ENCODE measurements around the gene MEIOSIN.
"Not testable (repeated sequence)": the region's sequence is repeated elsewhere in the genome, so short reads cannot be mapped to it uniquely, and the experiment has no call there.

Gene MEIOSIN

GRCh38 chr19:45728683-45729082, 4.6 kb upstream of the MEIOSIN start:
- DNase-seq = not testable (repeated sequence)

DNA sequence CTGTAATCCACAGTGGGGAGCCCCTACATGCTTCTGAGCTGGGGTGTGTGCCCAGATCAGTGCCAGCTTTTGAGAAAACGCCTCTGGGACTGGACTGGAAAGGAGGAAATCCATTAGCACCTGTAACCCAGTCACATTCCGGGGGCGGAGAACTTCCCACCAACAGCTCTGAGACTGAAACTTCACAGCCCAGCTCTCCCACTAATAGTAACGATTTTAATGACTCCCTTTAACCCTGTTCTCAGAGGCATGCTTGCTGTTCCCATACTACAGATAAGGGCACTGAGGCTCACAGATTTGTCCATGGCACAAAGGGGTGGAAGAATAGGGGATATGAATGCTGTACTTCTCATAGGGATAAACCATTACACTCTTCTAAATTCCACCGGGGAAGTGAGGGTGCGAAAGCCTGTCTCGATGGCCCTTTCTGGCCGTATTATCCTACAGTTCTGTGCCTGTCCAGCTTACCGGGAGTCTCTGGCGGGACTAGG, 3.4 kb upstream of the MEIOSIN start:
- no peak for DNase-seq

- peak; percentile 100 for DNase-seq
Observed at GRCh38 chr19:45730368-45731288, 2.6 kb upstream of the MEIOSIN start, which contains the start of gene FBXO46. Gene FBXO46 (minus strand): TSS chr19:45730896. CDS start chr19:45713495, 17,401 bp downstream.

DNA sequence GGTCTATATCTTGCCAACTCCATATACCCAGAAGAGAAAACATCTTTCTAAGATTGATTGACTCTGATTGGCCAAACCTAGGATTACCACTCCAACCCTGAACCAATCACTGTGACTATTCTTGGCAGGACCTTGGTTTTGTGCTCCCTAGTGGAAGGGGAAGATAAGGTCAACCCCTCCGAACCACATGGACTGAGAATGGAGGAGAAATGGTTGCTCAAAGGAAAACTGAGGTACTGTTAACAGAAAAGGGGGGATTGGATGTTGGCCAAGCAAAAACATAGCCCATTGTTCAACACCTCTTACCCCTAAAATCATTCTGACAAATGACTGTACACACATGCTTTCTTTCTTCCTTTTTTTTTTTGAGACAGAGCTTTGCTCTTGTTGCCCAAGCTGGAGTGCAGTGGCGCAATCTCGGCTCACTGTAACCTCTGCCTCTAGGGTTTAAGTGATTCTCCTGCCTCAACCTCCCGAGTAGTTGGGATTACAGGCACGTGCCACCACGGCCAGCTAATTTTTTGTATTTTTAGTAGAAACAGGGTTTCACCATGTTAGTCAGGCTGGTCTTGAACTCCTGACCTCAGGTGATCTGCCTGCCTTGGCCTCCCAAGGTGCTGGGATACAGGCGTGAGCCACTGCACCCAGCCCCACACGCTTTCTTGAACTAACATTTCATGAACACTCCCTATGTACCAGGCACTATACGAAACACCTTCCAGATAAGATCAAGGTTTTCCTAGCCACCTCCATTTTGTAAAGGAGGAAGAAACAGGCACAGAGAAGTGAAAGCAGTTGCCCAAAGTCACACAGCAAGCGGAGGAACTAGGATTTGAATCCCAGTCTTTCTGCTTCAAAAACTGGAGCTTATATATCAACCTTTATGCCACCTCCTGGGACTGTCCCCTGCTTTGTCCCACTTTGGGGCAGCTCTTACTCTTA, 6.5 kb downstream of the MEIOSIN start:
- no peak for DNase-seq

DNA sequence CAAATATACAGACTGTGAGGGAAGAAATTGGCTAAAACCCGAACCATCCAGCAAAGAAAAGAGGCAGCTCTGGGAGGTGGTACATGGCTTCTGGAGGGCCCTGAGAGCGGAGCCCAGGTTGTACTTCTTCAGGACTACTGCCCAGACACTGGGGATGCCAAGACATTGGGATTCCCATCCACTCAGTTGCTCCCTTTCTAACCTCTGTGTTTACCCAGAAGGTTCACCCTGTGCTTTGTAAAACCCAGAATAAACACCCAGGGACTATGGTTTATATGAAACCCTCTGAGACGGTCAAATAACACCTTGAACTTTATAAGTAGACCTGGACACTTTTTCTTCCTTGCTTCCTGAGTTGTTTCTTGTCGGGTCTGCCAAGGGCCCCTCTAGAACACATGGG, 9.7 kb downstream of the MEIOSIN start:
- no peak for DNase-seq

DNA sequence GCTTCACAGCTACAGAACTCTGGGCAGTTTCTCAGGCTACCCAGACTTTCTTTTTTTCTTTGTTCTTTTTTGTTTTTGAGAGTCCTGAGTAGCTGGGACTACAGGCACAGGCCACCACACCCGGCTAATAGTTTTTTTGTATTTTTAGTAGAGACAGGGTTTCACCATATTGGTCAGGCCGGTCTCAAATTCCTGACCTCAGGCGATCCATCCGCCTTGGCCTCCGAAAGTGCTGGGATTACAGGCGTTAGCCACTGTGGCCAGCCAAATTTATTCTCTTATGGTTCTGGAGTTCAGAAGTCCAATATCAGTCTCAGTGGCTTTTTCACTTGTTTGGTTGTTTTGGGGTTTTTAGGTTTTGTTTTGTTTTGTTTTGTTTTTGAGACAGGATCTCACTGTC, 12.4 kb downstream of the MEIOSIN start:
- no peak for DNase-seq

DNA sequence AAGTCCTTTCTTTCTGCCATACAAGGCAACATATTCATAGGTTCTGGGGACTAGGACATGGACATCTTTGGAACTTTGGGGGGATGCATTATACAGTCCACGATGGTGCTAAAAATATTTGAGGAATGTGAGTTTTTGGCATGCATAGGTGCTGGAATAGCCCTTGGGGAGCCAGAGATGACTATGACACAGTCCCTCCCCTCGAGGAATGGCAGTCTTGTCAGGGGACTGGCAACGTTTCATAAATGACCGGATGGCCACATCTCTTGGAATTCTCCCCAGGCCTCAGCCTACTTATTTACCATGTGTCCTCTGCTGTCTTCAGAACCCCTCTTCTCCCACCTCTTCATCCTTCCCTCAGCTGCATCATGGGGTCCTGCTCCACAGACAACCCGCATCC, 13.6 kb downstream of the MEIOSIN start:
- no peak for DNase-seq

- no peak for DNase-seq
Observed at GRCh38 chr19:45747513-45747912, 14.3 kb downstream of the MEIOSIN start.

GRCh38 chr19:45751483-45751882, 18.2 kb downstream of the MEIOSIN start:
- not testable (repeated sequence) for DNase-seq

DNA sequence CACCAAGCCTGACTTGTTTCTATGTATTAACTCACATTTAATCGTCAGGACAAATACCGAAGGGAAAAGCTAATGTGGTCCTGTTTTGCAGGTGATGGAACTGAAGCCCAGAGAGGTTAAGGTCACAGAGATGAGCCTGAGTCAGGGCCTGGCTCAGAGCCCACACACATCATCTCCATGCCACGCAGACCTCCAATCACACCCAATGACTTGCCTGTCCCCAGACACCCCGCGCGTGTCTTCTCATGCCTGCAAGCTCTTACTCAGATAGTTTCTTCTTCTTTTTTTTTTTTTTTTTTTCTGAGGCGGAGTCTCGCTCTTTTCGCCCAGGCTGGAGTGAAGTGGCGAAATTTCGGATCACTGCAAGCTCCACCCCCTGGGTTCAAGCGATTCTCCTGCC, 19.4 kb downstream of the MEIOSIN start:
- peak; percentile 25 for DNase-seq

GRCh38 chr19:45753548-45753947, 20.3 kb downstream of the MEIOSIN start:
- no peak for DNase-seq

DNA sequence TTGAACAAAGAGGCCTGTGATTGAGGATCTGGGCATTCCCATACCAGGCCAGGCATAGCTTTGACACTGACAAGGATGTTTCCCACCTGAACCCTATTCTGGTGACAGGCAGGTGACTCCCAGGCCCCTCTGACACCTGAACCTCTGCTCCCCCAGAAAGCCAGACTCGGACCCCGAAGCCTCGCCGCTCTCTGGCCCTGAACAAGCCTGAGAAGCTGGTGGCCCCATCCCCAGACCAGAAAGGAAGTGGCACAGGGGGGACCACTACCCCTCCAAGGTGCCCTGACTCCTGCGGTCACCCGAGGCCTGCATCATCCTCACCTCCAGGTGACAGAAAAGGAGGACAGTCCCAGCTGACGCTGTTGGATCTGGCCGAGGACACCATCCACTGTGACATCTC, 21.1 kb downstream of the MEIOSIN start:
- no peak for DNase-seq

GRCh38 chr19:45757695-45758094, 24.5 kb downstream of the MEIOSIN start:
- no peak for DNase-seq

- DNase-seq = no peak
Observed at GRCh38 chr19:45758921-45759320, 25.7 kb downstream of the MEIOSIN start.

DNA sequence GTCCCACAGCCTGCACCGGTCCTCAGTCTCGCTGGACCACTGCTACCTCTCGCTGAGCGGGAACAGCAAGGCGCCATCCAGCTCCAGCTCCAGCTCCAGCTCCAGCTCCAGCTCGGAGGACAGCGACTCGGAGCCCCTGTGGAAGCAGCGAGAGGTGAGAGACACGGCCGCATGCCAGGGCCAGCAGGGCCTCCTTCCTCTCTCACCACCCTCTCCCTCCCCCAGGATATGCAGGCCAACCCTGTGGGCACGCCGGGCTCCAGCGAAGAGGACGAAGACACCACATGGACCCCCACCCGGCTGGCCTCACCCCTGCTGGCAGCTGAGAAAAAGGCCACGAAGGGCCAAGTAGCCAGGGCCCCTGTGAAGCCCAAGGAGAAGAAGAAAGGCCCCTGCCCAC, 28.5 kb downstream of the MEIOSIN start:
- no peak for DNase-seq

DNA sequence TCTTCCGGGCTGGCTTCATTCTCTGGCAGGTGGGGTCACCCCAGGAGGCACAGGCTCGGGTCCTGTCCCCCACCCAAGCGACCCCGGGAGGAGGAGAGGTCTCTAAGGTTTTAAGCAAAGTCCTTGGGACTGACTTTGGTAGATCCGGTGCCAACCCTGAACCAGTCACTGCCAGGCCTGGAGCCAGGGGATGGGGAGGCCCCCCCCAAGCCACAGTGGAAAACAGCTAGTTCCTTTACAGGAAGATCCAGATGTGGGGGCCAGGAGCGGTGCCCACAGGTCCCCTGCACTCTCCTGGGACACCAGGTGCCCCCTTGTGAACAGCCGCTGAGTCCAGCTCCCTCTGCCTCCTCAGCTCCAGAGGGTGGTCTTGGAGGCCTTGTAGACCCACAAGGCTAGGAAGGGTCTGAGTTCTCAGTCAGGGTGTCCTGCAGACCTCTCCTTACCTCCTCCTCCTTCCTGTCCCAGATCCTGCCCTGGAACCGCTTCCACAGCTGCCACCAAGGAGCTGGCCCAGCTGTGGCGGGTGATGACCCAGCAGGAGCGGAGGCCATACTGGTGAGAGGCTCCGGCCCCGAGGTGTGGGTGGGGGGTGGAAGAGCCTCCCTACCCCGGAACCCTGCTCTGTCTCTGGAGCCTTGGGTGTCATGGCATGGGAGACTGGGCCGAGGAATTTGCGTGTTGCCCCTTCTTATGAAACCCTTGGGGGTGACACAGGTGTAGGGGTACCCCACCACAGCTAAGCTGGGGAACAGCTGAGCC, 29.8 kb downstream of the MEIOSIN start:
- no peak for DNase-seq

DNA sequence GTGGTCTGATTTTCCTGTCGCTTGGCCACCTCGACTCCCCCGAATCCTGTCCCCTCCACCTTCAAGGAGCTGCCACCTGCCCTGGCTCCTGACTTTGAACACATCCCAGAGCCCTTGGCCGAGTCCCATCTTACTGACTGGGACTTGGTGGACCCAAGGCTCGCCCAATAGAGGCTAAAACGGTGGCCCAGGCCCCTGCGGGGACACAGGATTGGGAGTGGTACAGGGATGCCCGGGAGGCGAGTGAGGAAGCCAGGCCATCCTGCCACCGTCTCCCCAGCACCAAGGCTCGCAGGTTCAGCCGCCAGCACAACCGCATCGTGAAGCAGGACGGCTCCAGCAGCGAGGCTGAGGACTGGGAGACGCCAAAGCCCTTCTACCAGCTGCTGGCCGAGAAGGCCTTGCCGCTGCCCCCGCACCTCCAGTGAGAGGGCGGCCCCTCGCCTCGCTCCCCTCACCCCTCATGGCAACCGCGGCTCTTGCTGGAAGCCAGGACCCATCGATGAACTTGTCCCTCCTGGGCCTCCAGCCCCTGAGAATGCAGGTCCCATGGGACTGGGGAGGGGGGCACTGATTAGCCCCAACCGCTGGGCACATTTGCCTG, 30.6 kb downstream of the MEIOSIN start:
- DNase-seq = no peak

- DNase-seq = no peak
Observed at GRCh38 chr19:45764475-45764874, 31.2 kb downstream of the MEIOSIN start.

DNA sequence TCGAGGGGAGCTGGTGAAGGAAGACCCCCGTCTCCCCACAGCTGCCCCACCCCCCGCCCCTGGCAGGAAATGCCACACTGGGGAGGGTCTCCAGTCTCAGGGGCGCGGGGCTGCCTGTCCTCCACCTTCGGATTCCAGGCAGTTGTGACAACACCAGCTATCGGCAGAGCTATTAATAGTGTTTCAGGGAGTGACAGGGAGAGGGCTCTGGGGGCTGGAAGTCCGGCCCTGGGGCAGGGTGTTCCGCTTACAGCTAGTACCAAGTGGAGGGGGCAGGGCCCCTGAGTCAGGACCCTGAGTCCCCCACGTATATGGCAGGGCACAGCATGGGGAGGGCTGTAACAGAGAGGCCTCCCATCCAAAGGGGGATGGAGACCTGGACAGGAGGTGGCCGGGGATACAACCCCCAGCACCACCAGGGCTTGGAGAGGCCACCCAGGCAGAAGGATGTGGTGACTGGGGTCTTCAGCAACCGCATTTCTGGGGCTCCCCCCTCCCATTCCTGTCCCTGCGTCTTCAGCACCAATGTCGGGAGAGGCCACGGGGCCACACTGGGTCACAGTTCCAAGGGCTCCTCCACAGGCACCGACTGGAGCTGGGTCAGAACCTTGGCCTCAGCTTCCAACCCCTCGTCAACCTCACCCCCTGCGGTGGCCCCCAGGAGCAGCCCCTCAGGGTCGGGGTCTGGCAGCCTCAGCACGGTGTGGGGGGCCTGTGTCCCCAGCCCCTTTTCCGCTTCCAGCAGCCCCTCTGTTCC, 31.9 kb downstream of the MEIOSIN start:
- no peak for DNase-seq

DNA sequence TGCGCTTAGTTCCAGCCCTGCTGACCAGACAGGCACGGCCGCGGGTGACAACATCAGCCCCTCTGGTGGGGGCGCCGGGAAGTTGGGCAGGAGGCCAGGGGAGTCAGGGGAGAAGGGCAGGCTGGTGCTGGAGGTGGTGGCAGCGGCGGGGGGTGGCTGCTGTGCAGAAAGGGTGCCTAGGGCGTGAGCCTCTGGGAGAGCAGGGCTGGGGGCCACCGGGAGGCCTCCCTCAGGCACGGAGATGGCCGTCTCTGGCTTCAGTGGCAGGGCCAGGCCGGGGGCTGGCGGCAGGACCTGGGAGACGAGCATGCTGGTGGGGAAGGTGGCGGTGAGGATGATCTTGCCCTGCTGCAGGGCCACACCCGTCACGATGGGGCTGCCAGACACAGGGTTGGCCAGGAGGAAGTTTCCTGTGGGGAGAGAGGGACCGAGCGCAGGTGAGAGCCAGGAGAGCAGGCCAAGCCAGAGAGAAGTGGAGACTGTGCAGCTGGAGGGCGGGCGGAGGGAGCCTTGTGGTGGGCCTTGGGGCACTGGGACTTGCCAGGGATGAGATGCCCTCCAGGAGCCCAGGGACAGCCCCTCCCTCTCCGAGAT, 32.6 kb downstream of the MEIOSIN start:
- DNase-seq = no peak

DNA sequence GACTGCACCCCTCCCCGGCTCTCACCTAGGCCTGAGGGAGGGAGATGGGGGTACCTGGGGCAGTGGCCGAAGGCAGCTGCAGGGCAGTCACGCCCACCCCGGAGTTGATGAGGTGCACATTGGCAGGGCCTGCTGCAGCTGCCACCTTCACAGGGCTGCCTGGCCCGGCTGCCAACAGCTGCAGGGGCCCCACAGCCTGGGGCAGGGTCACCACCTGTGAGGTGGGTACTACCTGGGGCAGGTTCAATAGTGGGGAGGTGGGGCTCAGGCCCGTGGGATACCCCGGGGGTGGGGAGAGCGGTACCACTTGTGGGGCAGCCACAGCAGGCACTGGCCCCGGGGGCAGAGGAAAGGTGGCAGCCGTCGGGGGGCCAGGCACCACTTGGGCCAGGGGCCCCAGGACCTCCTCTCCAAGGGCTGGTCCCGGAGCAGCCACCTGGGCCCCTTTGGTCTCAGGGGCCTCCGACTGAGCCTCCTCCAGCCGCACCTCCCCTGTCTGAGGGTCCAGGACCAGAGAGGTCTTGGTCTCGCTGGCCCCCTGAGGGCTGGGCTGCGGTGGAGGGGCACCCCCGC, 33.1 kb downstream of the MEIOSIN start:
- no peak for DNase-seq

Measured in NCI-H2171 (cell line).